ENCODE measurements around the gene TTC34.

- TF ChIP-seq CTCF (IDR thresholded peaks at IDR 0.05 in 2 of 3, conservative IDR thresholded peaks at IDR 0.05 in 1 of 3; ENCODE audit: control insufficient read depth in 2 of 3, extremely low read depth in 1 of 3, insufficient read depth in 1 of 3, low read depth in 3 of 3, low read length in 3 of 3) (no peak), HCFC1 (IDR thresholded peaks at IDR 0.05; ENCODE audit: low read length) (no peak), EZH2 (IDR thresholded peaks at IDR 0.05; ENCODE audit: borderline replicate concordance, control insufficient read depth, low read depth, low read length) (no peak), NR2C2 (IDR thresholded peaks at IDR 0.05; ENCODE audit: borderline replicate concordance, control insufficient read depth, insufficient read length, low read depth) (no peak), SIX5 (IDR thresholded peaks at IDR 0.05; ENCODE audit: low read depth, low read length, severe bottlenecking) (no peak), CEBPB (IDR thresholded peaks at IDR 0.05; ENCODE audit: borderline replicate concordance in 1 of 2, low read depth in 2 of 2, low read length in 2 of 2) (no peak), POU2F2 (IDR thresholded peaks at IDR 0.05; ENCODE audit: borderline replicate concordance, low read depth, low read length) (no peak), USF1 (IDR thresholded peaks at IDR 0.05; ENCODE audit: borderline replicate concordance, extremely low read length, insufficient read depth, low read depth, low read length) (no peak)
- TF ChIP-seq, protein P1, sequence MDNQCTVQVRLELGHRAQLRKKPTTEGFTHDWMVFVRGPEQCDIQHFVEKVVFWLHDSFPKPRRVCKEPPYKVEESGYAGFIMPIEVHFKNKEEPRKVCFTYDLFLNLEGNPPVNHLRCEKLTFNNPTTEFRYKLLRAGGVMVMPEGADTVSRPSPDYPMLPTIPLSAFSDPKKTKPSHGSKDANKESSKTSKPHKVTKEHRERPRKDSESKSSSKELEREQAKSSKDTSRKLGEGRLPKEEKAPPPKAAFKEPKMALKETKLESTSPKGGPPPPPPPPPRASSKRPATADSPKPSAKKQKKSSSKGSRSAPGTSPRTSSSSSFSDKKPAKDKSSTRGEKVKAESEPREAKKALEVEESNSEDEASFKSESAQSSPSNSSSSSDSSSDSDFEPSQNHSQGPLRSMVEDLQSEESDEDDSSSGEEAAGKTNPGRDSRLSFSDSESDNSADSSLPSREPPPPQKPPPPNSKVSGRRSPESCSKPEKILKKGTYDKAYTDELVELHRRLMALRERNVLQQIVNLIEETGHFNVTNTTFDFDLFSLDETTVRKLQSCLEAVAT (IDR thresholded peaks at IDR 0.05), result no peak
- TF ChIP-seq, protein P2, sequence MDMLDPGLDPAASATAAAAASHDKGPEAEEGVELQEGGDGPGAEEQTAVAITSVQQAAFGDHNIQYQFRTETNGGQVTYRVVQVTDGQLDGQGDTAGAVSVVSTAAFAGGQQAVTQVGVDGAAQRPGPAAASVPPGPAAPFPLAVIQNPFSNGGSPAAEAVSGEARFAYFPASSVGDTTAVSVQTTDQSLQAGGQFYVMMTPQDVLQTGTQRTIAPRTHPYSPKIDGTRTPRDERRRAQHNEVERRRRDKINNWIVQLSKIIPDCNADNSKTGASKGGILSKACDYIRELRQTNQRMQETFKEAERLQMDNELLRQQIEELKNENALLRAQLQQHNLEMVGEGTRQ (IDR thresholded peaks at IDR 0.05; ENCODE audit: borderline replicate concordance, low read depth, low read length), result no peak
These were observed 16.5 kb upstream of the TTC34 start for GRCh38 chr1:2817784-2818564.

All from GM12878 (cell line).